H9 (cell line): ENCODE measurements around the gene GPR161. TPM values are rescaled to one million over a fixed set of nuclear protein-coding genes. Genes with fewer than 3 reads are reported as not detected.
A peak's percentile ranks its signal among the peaks of the same experiment; 100 is the strongest.

Experiments
- DNase-seq: peaks from one replicate; pipeline ENCODE4 v3.0.0-alpha.2; 2017
- H2AFZ ChIP-seq: one replicate; pipeline ENCODE4 v1.6.1; 2013; ENCODE audit warnings: mild to moderate bottlenecking, low read length, control low read depth, moderate library complexity
- H2AK5ac ChIP-seq: 2 replicates; pipeline ENCODE4 v1.6.1; 2013; ENCODE audit warnings: low read length, control low read depth, mixed read lengths; ENCODE audit not compliant: insufficient read length
- H2BK120ac ChIP-seq: one replicate; pipeline ENCODE4 v1.6.1; 2013; ENCODE audit warnings: low read depth, mild to moderate bottlenecking, low read length, control low read depth, inconsistent platforms; ENCODE audit not compliant: poor library complexity, severe bottlenecking
- H2BK12ac ChIP-seq: 2 replicates; pipeline ENCODE4 v1.6.1; 2013; ENCODE audit warnings: low read length, control low read depth, mixed read lengths, low read depth; ENCODE audit not compliant: insufficient read length
- H2BK15ac ChIP-seq: 2 replicates; pipeline ENCODE4 v1.6.1; 2013; ENCODE audit warnings: low read depth, low read length, control low read depth
- H2BK20ac ChIP-seq: one replicate; pipeline ENCODE4 v1.6.1; 2013; ENCODE audit warnings: low read depth, mild to moderate bottlenecking, low read length, control low read depth, inconsistent platforms; ENCODE audit not compliant: poor library complexity, severe bottlenecking
- H2BK5ac ChIP-seq: 2 replicates; pipeline ENCODE4 v1.6.1; 2013; ENCODE audit warnings: low read length, control low read depth, mixed read lengths; ENCODE audit not compliant: insufficient read length
- H3K14ac ChIP-seq: 2 replicates; pipeline ENCODE4 v1.6.1; 2013; ENCODE audit warnings: low read length, control low read depth; ENCODE audit not compliant: insufficient read depth
- H3K18ac ChIP-seq: 2 replicates; pipeline ENCODE4 v1.6.1; 2013; ENCODE audit warnings: low read depth, mild to moderate bottlenecking, mixed read lengths, low read length, control low read depth; ENCODE audit not compliant: insufficient read length
- H3K23ac ChIP-seq: 2 replicates; pipeline ENCODE4 v1.6.1; 2013; ENCODE audit warnings: low read length, control low read depth, mixed read lengths, low read depth; ENCODE audit not compliant: insufficient read length
- H3K23me2 ChIP-seq: 2 replicates; pipeline ENCODE4 v1.6.1; 2013; ENCODE audit warnings: low read depth, mild to moderate bottlenecking, mixed read lengths, low read length, control low read depth; ENCODE audit not compliant: insufficient read length, poor library complexity, severe bottlenecking
- H3K27ac ChIP-seq: 2 replicates; pipeline ENCODE4 v1.5.1; 2013; ENCODE audit warnings: low read length, control low read depth, mixed read lengths, low read depth; ENCODE audit not compliant: insufficient read length
- H3K27me3 ChIP-seq: 2 replicates; pipeline ENCODE4 v1.6.1; 2013; ENCODE audit warnings: low read length, control low read depth, inconsistent platforms; ENCODE audit not compliant: insufficient read depth
- H3K4ac ChIP-seq: 2 replicates; pipeline ENCODE4 v1.6.1; 2013; ENCODE audit warnings: low read depth, mild to moderate bottlenecking, control low read depth, inconsistent platforms, low read length, moderate library complexity
- H3K4me1 ChIP-seq: 2 replicates; pipeline ENCODE4 v1.6.1; 2013; ENCODE audit warnings: low read length, control low read depth, inconsistent platforms; ENCODE audit not compliant: insufficient read depth
- H3K4me2 ChIP-seq: 2 replicates; pipeline ENCODE4 v1.6.1; 2013; ENCODE audit warnings: low read length, control low read depth, mixed read lengths; ENCODE audit not compliant: insufficient read length, insufficient read depth
- H3K56ac ChIP-seq: 2 replicates; pipeline ENCODE4 v1.6.1; 2013; ENCODE audit warnings: low read depth, mild to moderate bottlenecking, mixed read lengths, low read length, control low read depth; ENCODE audit not compliant: insufficient read length
- H3K79me1 ChIP-seq: 2 replicates; pipeline ENCODE4 v1.6.1; 2013; ENCODE audit warnings: low read depth, mild to moderate bottlenecking, moderate library complexity, low read length, control low read depth, inconsistent platforms; ENCODE audit not compliant: insufficient read depth, poor library complexity, severe bottlenecking
- H3K79me2 ChIP-seq: 2 replicates; pipeline ENCODE4 v1.6.1; 2013; ENCODE audit warnings: low read length, control low read depth, inconsistent platforms; ENCODE audit not compliant: insufficient read depth
- H3K9ac ChIP-seq: 2 replicates; pipeline ENCODE4 v1.6.1; 2013; ENCODE audit warnings: low read length, control low read depth, mixed read lengths; ENCODE audit not compliant: insufficient read length; ENCODE audit errors: extremely low read depth
- H3K9me3 ChIP-seq: one replicate; pipeline ENCODE4 v1.6.1; 2013; ENCODE audit warnings: low read depth, low read length, inconsistent platforms; ENCODE audit not compliant: control insufficient read depth
- H3T11ph ChIP-seq: one replicate; pipeline ENCODE4 v1.6.1; 2013; ENCODE audit warnings: mild to moderate bottlenecking, low read length, control low read depth, inconsistent platforms
- H4K20me1 ChIP-seq: one replicate; pipeline ENCODE4 v1.6.1; 2013; ENCODE audit not compliant: control insufficient read depth, insufficient read length, insufficient read depth
- H4K5ac ChIP-seq: 2 replicates; pipeline ENCODE4 v1.6.1; 2013; ENCODE audit warnings: low read depth, mild to moderate bottlenecking, mixed read lengths, low read length, control low read depth; ENCODE audit not compliant: insufficient read length
- H4K8ac ChIP-seq: replicated peaks from 2 replicates; pipeline ENCODE4 v1.6.1; 2013; ENCODE audit warnings: low read length, control low read depth, mixed read lengths, low read depth; ENCODE audit not compliant: insufficient read length
- H4K91ac ChIP-seq: 2 replicates; pipeline ENCODE4 v1.6.1; 2013; ENCODE audit warnings: low read depth, mild to moderate bottlenecking, moderate library complexity, mixed read lengths, low read length, control low read depth; ENCODE audit not compliant: insufficient read length
- H3K27ac Mint-ChIP-seq, 3 experiments: 2 replicates in 2 of 3; 3 replicates in 1 of 3; pipeline ENCODE4 v1.8.0; 2020 to 2021; ENCODE audit warnings: mixed read lengths in 3 of 3, mild to moderate bottlenecking in 1 of 3, moderate library complexity in 1 of 3
- H3K27me3 Mint-ChIP-seq: 2 replicates; pipeline ENCODE4 v1.8.0; 2021; ENCODE audit warnings: low read depth, mild to moderate bottlenecking, moderate library complexity, mixed read lengths
- H3K36me3 Mint-ChIP-seq, 3 experiments: 2 replicates in 2 of 3; 3 replicates in 1 of 3; pipeline ENCODE4 v1.8.0; 2020 to 2021; ENCODE audit warnings: low read depth in 3 of 3, mixed read lengths in 3 of 3; ENCODE audit not compliant: insufficient read depth in 1 of 3
- H3K4me1 Mint-ChIP-seq, 2 experiments: 2 replicates each; pipeline ENCODE4 v1.8.0; 2020; ENCODE audit warnings: mixed read lengths in 2 of 2
- H3K4me3 Mint-ChIP-seq, 2 experiments: 2 replicates in 1 of 2; 3 replicates in 1 of 2; pipeline ENCODE4 v1.8.0; 2020 to 2021; ENCODE audit warnings: mild to moderate bottlenecking in 2 of 2, mixed read lengths in 2 of 2, moderate library complexity in 1 of 2
- H3K9me3 Mint-ChIP-seq, 2 experiments: 2 replicates in 1 of 2; 3 replicates in 1 of 2; pipeline ENCODE4 v1.8.0; 2020; ENCODE audit warnings: mild to moderate bottlenecking in 2 of 2, mixed read lengths in 2 of 2, moderate library complexity in 1 of 2
- CTCF ChIP-seq: fragments of 200-600 bp; sonication (generic); conservative IDR thresholded peaks from 3 replicates; pipeline ENCODE4 v1.8.0; 2021; ENCODE audit warnings: antibody characterized with exemption, mild to moderate bottlenecking
- WGBS: extraction: QIAGEN DNeasy Blood & Tissue Kit; methylation state at CpG from one replicate; pipeline ENCODE4 v1.1.7; 2013; ENCODE audit warnings: missing lambda C conversion rate, low lambda C conversion rate, mixed read lengths; ENCODE audit not compliant: insufficient read length; ENCODE audit errors: extremely low coverage; 5-methylcytosine and 5-hydroxymethylcytosine counted together
- total RNA-seq: library from RNA; stranded (reverse); gene quantifications from 2 replicates; pipeline ENCODE4 v1.2.1, GENCODE V29; 2021

The GPR161 gene
- total RNA-seq, 1 experiment from 2014 or later, result 10.6 TPM

GRCh38 chr1:168135921-168136708 is 615 bp downstream of the GPR161 start:
- H2BK120ac ChIP-seq, result no peak overlapping the region
- no peaks in the 10 kb centered on the region for H3K9me3 ChIP-seq
- H3K4me1 ChIP-seq, result peaks cover 3% of the 10 kb centered on the region
- WGBS, result no CpG with 5 or more reads among the region's 63 CpGs
- peak overlapping the region; percentile 70 for H3K4me2 ChIP-seq
- no peak overlapping the region for H2BK15ac ChIP-seq
- H3K23me2 ChIP-seq, result peaks cover 15% of the 10 kb centered on the region
- peaks cover 2% of the 10 kb centered on the region; the same call in 1 of the 2 replicates for H3K27me3 ChIP-seq
- H3K18ac ChIP-seq, result no peak overlapping the region
- peak overlapping the region; percentile 62; the same call in 1 of the 2 replicates for H3K14ac ChIP-seq
- no peak overlapping the region for H3K27ac ChIP-seq
- no peak overlapping the region for H2AK5ac ChIP-seq
- no peak overlapping the region for H2BK12ac ChIP-seq
- Mint-ChIP-seq H3K27me3 (peaks cover 38% of the 10 kb centered on the region), H3K4me1 (peaks cover 29 to 33% of the 10 kb centered on the region in 2 experiments), H3K36me3 (peaks cover 2 to 14% (median 5%) of the 10 kb centered on the region in 3 experiments; a peak in 3 of 7 replicates), H3K9me3 (no peaks in the 10 kb centered on the region; a peak in 2 of 5 replicates), H3K4me3 (peak overlapping the region; percentile 72 to 92), H3K27ac (no peak overlapping the region)
- no peak overlapping the region for H3K56ac ChIP-seq
- no peak overlapping the region for H2AFZ ChIP-seq
- H3K23ac ChIP-seq, result no peak overlapping the region
- H3K9ac ChIP-seq, result peak overlapping the region; percentile 8
- no peaks in the 10 kb centered on the region for H4K20me1 ChIP-seq
- no peak overlapping the region for H3K4ac ChIP-seq
- H3T11ph ChIP-seq, result no peak overlapping the region
- DNase-seq, result peak; percentile 48
- no peak overlapping the region for H4K5ac ChIP-seq
- no peaks in the 10 kb centered on the region for H3K79me2 ChIP-seq
- no peak overlapping the region for H2BK5ac ChIP-seq
- TF ChIP-seq CTCF, result no peak
- no peaks in the 10 kb centered on the region for H3K79me1 ChIP-seq
- no peak overlapping the region for H2BK20ac ChIP-seq
- no peak overlapping the region for H4K91ac ChIP-seq
- H4K8ac ChIP-seq, result no peak overlapping the region
